DOHH2 (cell line): Measurements from ENCODE around the gene MDFI.

Experiments
- H3F3A ChIP-seq: fragments of 200-600 bp; sonication (generic), shearing (Covaris generic); 2 replicates; pipeline ENCODE4 v1.6.0; 2016; ENCODE audit warnings: antibody characterized with exemption, mild to moderate bottlenecking; ENCODE audit not compliant: control insufficient read depth, insufficient read depth
- H3K27ac ChIP-seq: fragments of 200-600 bp; sonication (generic); 2 replicates; pipeline ENCODE4 v1.5.1; 2014; ENCODE audit warnings: low read depth, mild to moderate bottlenecking, low read length, moderate library complexity
- H3K27me3 ChIP-seq: fragments of 200-600 bp; sonication (generic); 2 replicates; pipeline ENCODE4 v1.6.1; 2014; ENCODE audit warnings: mild to moderate bottlenecking, low read length, mixed read lengths; ENCODE audit not compliant: control insufficient read depth
- H3K36me3 ChIP-seq: fragments of 200-600 bp; sonication (generic); 2 replicates; pipeline ENCODE4 v1.6.1; 2014; ENCODE audit warnings: mild to moderate bottlenecking, low read length, moderate library complexity, mixed read lengths; ENCODE audit not compliant: control insufficient read depth
- H3K4me1 ChIP-seq: fragments of 200-600 bp; sonication (generic); 2 replicates; pipeline ENCODE4 v1.6.1; 2014; ENCODE audit warnings: mild to moderate bottlenecking, low read length, mixed read lengths; ENCODE audit not compliant: control insufficient read depth
- H3K4me2 ChIP-seq: fragments of 200-600 bp; sonication (generic); 2 replicates; pipeline ENCODE4 v1.6.0; 2014; ENCODE audit warnings: mild to moderate bottlenecking, low read length, moderate library complexity
- H3K4me3 ChIP-seq: fragments of 200-600 bp; sonication (generic); 2 replicates; pipeline ENCODE4 v1.5.1; 2014; ENCODE audit warnings: mild to moderate bottlenecking, low read length, mixed read lengths
- H3K79me2 ChIP-seq: fragments of 200-600 bp; sonication (generic); 2 replicates; pipeline ENCODE4 v1.6.1; 2014; ENCODE audit warnings: mild to moderate bottlenecking, low read length, mixed read lengths; ENCODE audit not compliant: control insufficient read depth
- H3K9me2 ChIP-seq: fragments of 200-600 bp; sonication (generic); replicated peaks from 2 replicates; pipeline ENCODE4 v1.6.1; 2014; ENCODE audit warnings: mild to moderate bottlenecking, low read length, mixed read lengths; ENCODE audit not compliant: control insufficient read depth
- H3K9me3 ChIP-seq: fragments of 200-600 bp; sonication (generic); 2 replicates; pipeline ENCODE4 v1.6.1; 2014; ENCODE audit warnings: antibody characterized with exemption, low read length, mixed read lengths; ENCODE audit not compliant: control insufficient read depth, insufficient read depth
- H4K20me1 ChIP-seq: fragments of 200-600 bp; sonication (generic); 2 replicates; pipeline ENCODE4 v1.6.0; 2014; ENCODE audit warnings: low read depth, mild to moderate bottlenecking, antibody characterized with exemption, low read length, moderate library complexity; ENCODE audit not compliant: control insufficient read depth, insufficient read depth
- CTCF ChIP-seq: fragments of 200-600 bp; sonication (generic); IDR thresholded peaks from one replicate; pipeline ENCODE4 v1.5.1; 2014; ENCODE audit warnings: antibody characterized with exemption, mild to moderate bottlenecking, low read depth, low read length; ENCODE audit not compliant: poor library complexity, severe bottlenecking
- EZH2phosphoT487 ChIP-seq: fragments of 200-600 bp; sonication (generic); IDR thresholded peaks from 2 replicates; pipeline ENCODE4 v1.6.1; 2017; ENCODE audit warnings: borderline replicate concordance, mild to moderate bottlenecking, antibody characterized with exemption, low read length, moderate library complexity, mixed read lengths

MDFI gene

GRCh38 chr6:41688256-41688965 lies 50.1 kb downstream of the MDFI start:
- TF ChIP-seq EZH2phosphoT487 (no peak), CTCF (no peak)
- H3K27me3 ChIP-seq, result no peaks in the 10 kb centered on the region
- H3F3A ChIP-seq, result peaks cover 8% of the 10 kb centered on the region; the same call in 1 of the 2 replicates
- 0 out of 2 replicates have a peak, but pooled peaks cover 1% of the 10 kb centered on the region for H3K79me2 ChIP-seq
- H3K4me1 ChIP-seq, result peaks cover 8% of the 10 kb centered on the region
- H3K9me3 ChIP-seq, result no peaks in the 10 kb centered on the region
- H3K4me2 ChIP-seq, result no peak overlapping the region
- no peaks in the 10 kb centered on the region for H4K20me1 ChIP-seq
- peaks cover 56% of the 10 kb centered on the region for H3K36me3 ChIP-seq
- no peak overlapping the region for H3K27ac ChIP-seq
- no peak overlapping the region for H3K4me3 ChIP-seq
- no peaks in the 10 kb centered on the region for H3K9me2 ChIP-seq

GRCh38 chr6:41689171-41690008 lies 51.1 kb downstream of the MDFI start:
- peaks cover 8% of the 10 kb centered on the region; the same call in 1 of the 2 replicates for H3F3A ChIP-seq
- no peaks in the 10 kb centered on the region for H3K4me1 ChIP-seq
- H3K4me2 ChIP-seq, result no peak overlapping the region
- no peaks in the 10 kb centered on the region for H3K9me2 ChIP-seq
- H3K36me3 ChIP-seq, result peaks cover 51% of the 10 kb centered on the region
- no peak for TF ChIP-seq CTCF
- no peak for TF ChIP-seq EZH2phosphoT487
- H3K79me2 ChIP-seq, result peaks cover 7% of the 10 kb centered on the region; the same call in 1 of the 2 replicates
- no peaks in the 10 kb centered on the region for H3K27me3 ChIP-seq
- no peaks in the 10 kb centered on the region for H4K20me1 ChIP-seq
- H3K4me3 ChIP-seq, result no peak overlapping the region
- no peaks in the 10 kb centered on the region for H3K9me3 ChIP-seq
- H3K27ac ChIP-seq, result no peak overlapping the region

- H3K36me3 ChIP-seq, result peaks cover 40% of the 10 kb centered on the region
- no peaks in the 10 kb centered on the region for H3K4me1 ChIP-seq
- no peaks in the 10 kb centered on the region for H3K9me2 ChIP-seq
- peaks cover 3% of the 10 kb centered on the region; the same call in 1 of the 2 replicates for H3F3A ChIP-seq
- no peaks in the 10 kb centered on the region for H3K9me3 ChIP-seq
- TF ChIP-seq EZH2phosphoT487 (no peak), CTCF (no peak)
- peaks cover 2% of the 10 kb centered on the region; the same call in 1 of the 2 replicates for H4K20me1 ChIP-seq
- H3K27ac ChIP-seq, result no peak overlapping the region
- peaks cover 14% of the 10 kb centered on the region for H3K79me2 ChIP-seq
- no peak overlapping the region for H3K4me3 ChIP-seq
- H3K4me2 ChIP-seq, result no peak overlapping the region
- no peaks in the 10 kb centered on the region for H3K27me3 ChIP-seq
These were observed 52.5 kb downstream of the MDFI start for GRCh38 chr6:41690541-41691330.
